Neuron (in vitro differentiated cells): ENCODE measurements around the gene PLCL1.
"Not testable (repeated sequence)": the region's sequence is repeated elsewhere in the genome, so short reads cannot be mapped to it uniquely, and the experiment has no call there.

ENCODE experiments used
- H2AFZ ChIP-seq: one replicate; pipeline ENCODE4 v1.6.1; 2013; ENCODE audit warnings: low read depth, mild to moderate bottlenecking, inconsistent platforms, low read length, moderate library complexity
- H3K27me3 ChIP-seq: one replicate; pipeline ENCODE4 v1.6.1; 2013; ENCODE audit warnings: low read length; ENCODE audit not compliant: insufficient read depth
- H3K36me3 ChIP-seq: one replicate; pipeline ENCODE4 v1.6.1; 2013; ENCODE audit warnings: low read length; ENCODE audit not compliant: insufficient read depth
- H3K4me1 ChIP-seq: one replicate; pipeline ENCODE4 v1.6.1; 2013; ENCODE audit warnings: low read length; ENCODE audit not compliant: insufficient read depth
- H3K4me3 ChIP-seq: 2 replicates; pipeline ENCODE4 v1.5.1; 2013; ENCODE audit warnings: mild to moderate bottlenecking, low read length, moderate library complexity
- H3K9me3 ChIP-seq: one replicate; pipeline ENCODE4 v1.6.1; 2013; ENCODE audit warnings: low read length

PLCL1 gene

DNA sequence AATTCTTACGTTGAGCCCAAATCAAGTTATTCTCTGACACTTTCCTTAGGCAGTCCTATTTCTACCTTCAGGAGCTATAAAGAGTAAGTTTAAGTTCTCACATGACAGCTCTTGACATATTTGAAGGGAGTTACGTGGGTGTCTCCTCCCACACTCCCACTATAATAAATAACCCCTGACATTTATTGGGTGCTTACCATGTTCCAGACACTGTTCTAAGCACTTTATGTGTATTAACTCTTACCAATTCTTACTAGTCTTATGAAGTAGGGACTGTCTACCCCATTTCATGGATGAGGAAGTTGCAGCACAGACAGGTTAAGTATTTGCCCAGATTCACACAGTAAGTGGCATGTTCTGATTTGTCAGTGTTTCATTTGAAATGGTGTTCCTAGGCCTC lies 17.9 kb downstream of the PLCL1 start:
- no peak overlapping the region for H3K4me3 ChIP-seq
- no peaks in the 10 kb centered on the region for H3K36me3 ChIP-seq
- no peaks in the 10 kb centered on the region for H3K9me3 ChIP-seq
- H3K4me1 ChIP-seq, result no peaks in the 10 kb centered on the region
- H3K27me3 ChIP-seq, result peaks cover 4% of the 10 kb centered on the region
- no peak overlapping the region for H2AFZ ChIP-seq

DNA sequence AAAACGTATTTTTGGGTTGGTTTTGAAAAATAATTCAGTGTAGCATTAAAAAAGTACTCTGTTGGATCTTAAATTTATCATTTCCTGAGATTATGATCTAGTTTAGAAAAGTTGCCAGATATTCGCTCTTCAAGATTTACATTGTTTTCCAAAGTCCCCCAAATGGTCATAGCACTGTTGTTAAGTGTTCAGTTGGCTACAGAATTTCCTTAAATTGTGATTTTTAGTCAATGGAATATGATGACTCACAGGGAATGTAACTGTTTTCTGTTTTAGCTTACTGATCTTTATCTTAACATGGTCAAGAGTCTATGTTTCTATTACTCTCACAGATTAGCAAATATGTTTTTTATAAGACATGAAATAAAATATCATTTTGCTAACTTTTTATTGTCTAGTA lies 23.2 kb downstream of the PLCL1 start:
- no peaks in the 10 kb centered on the region for H3K4me1 ChIP-seq
- no peaks in the 10 kb centered on the region for H3K27me3 ChIP-seq
- no peak overlapping the region for H2AFZ ChIP-seq
- H3K36me3 ChIP-seq, result no peaks in the 10 kb centered on the region
- no peaks in the 10 kb centered on the region for H3K9me3 ChIP-seq
- no peak overlapping the region for H3K4me3 ChIP-seq

DNA sequence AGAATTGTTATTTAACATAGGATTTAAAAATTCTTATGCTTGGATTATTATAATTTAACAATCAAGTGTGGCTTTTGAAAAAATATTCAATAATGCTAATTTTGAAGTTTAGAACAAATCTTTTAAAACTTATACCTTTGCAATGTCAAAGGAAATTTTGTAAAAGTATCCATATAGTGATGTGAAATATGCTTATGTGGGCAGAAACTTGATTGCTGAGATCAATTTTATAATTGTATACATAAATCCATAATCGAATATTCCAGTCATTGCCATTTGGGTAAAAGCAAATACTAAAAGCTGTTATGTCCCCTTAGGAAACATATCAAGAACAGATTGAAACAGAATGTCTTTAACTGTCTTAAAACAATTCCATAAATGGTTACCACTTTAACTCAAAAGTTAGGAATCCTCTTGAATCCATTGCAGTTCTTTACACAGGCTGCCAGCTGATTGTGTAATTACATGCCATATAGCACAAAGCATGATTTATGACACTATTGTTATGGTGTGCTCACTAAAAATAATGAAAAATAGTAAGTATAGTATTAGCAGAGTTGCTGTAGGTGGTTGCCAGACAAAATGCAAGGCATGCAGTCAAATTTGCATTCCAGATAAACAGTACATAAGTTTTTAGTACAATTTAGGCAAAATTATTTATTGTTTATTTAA lies 24.2 kb downstream of the PLCL1 start:
- no peaks in the 10 kb centered on the region for H3K4me1 ChIP-seq
- H3K4me3 ChIP-seq, result no peak overlapping the region
- H2AFZ ChIP-seq, result no peak overlapping the region
- H3K27me3 ChIP-seq, result no peaks in the 10 kb centered on the region
- no peaks in the 10 kb centered on the region for H3K9me3 ChIP-seq
- no peaks in the 10 kb centered on the region for H3K36me3 ChIP-seq

DNA sequence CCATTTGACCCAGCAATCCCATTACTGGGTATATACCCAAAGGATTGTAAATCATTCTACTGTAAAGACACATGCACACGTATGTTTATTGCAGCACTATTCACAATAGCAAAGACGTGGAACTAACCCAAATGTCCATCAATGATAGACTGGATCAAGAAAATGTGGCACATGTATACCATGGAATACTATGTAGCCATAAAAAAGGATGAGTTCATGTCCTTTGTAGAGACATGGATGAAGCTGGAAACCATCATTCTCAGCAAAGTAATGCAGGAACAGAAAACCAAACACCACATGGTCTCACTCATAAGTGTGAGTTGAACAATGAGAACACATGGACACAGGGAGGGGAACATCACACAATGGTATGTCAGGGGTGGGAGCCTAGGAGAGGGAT lies 30.4 kb downstream of the PLCL1 start:
- not testable (repeated sequence) for H3K4me3 ChIP-seq, H3K4me1 ChIP-seq, H3K9me3 ChIP-seq, H3K27me3 ChIP-seq, H3K36me3 ChIP-seq, H2AFZ ChIP-seq

DNA sequence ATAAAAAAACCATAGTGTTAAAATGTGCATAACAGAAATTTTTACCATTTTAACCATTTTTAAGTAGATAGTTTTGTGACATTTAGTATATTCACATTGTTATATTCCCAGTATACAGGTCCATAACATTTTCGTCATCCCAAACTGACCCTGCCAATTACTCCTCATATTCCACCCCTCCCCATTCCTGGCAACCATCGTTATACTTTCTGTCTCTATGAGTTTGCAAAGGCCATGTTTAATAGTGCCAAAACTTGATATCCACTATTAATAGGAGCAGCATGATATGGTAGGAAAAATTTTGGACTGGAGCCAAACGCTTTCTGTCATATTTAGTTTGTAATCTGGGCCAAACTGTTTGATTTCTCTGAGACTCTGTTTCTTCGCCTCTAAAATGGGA lies 30.9 kb downstream of the PLCL1 start:
- H2AFZ ChIP-seq, result no peak overlapping the region
- no peaks in the 10 kb centered on the region for H3K4me1 ChIP-seq
- no peaks in the 10 kb centered on the region for H3K9me3 ChIP-seq
- H3K27me3 ChIP-seq, result peaks cover 3% of the 10 kb centered on the region
- no peaks in the 10 kb centered on the region for H3K36me3 ChIP-seq
- H3K4me3 ChIP-seq, result no peak overlapping the region

DNA sequence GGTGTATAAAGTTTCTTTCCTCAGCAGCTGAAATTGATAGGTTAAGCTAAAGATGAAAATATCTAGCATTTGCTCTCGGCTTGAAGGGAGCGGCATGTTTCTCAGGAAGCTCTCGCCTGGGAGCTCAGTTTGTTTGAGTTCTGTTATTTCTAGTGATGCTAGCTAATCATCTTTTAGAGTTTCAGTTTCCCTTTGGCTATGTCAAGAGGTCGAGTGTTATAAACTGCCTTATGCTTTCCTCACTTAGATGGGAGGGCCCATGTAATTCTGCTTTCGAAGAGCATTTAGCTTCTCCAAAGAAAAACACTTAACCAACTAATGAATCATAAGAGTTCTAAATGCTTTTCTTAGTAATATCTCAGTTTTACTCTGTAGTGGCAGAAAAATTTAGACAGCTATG lies 33.6 kb downstream of the PLCL1 start:
- Histone ChIP-seq H3K27me3 (peaks cover 7% of the 10 kb centered on the region), H3K4me1 (no peaks in the 10 kb centered on the region), H3K36me3 (no peaks in the 10 kb centered on the region), H2AFZ (no peak overlapping the region), H3K4me3 (no peak overlapping the region), H3K9me3 (no peaks in the 10 kb centered on the region)

DNA sequence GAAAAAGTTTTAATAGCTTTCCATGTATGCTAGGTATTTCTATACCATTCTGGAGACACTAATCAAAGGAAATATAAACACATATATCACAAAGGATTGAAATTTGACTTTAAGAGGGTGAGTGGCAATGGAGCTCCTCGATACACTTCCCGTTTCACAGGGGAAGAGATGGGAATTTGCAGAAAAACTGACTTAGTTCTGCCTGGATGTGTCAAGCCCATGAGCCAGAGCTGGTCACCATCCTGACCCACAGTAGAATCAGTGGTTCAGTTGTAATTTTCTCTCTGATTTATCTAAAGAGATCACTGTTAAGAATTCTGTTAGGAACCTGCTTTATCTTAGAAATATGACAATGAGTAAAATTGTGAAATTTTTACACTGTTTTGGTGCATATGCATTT lies 34.2 kb downstream of the PLCL1 start:
- Histone ChIP-seq H3K4me1 (no peaks in the 10 kb centered on the region), H3K27me3 (peaks cover 7% of the 10 kb centered on the region), H3K9me3 (no peaks in the 10 kb centered on the region), H3K4me3 (no peak overlapping the region), H2AFZ (no peak overlapping the region), H3K36me3 (no peaks in the 10 kb centered on the region)

DNA sequence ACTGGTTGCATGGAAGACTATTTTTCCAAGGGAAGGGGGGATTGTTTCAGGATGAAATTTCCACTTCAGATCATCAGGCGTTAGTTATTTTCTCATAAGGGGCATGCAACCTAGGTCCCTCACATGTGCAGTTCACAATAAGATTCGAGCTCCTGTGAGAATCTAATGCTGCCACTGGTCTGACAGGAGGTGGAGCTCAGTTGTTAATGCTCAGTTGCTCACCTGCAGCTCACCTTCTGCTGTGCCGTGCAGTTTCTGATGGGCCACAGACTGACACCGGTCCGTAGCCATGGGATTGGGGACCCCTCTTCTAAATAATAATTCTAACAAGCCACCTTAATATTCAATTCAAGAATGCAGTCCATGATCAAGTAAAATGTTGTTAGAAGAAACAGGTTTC lies 34.9 kb downstream of the PLCL1 start:
- Histone ChIP-seq H3K4me3 (no peak overlapping the region), H3K36me3 (no peaks in the 10 kb centered on the region), H3K9me3 (no peaks in the 10 kb centered on the region), H2AFZ (no peak overlapping the region), H3K27me3 (peaks cover 7% of the 10 kb centered on the region), H3K4me1 (no peaks in the 10 kb centered on the region)

DNA sequence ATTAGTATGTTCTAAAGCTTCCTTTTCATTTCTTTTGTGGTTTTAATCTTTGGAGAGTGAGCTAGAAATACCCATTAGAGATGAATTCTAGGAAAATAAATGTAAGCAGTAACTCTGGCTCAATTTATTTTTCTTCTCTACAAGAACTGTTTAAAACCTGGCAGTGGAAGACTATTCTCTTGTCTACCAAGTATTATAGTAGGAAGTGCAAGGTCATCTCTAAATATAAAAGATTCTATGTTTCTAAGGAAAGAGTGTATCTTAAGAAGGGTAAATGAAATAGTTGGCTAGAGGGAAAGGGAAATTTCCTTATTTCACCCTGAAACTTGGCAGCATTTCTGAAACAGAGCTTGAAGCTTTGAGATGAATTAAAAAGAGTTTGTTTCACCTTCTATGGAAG lies 35.5 kb downstream of the PLCL1 start:
- no peak overlapping the region for H3K4me3 ChIP-seq
- no peaks in the 10 kb centered on the region for H3K36me3 ChIP-seq
- no peak overlapping the region for H2AFZ ChIP-seq
- peaks cover 7% of the 10 kb centered on the region for H3K27me3 ChIP-seq
- no peaks in the 10 kb centered on the region for H3K9me3 ChIP-seq
- H3K4me1 ChIP-seq, result no peaks in the 10 kb centered on the region

DNA sequence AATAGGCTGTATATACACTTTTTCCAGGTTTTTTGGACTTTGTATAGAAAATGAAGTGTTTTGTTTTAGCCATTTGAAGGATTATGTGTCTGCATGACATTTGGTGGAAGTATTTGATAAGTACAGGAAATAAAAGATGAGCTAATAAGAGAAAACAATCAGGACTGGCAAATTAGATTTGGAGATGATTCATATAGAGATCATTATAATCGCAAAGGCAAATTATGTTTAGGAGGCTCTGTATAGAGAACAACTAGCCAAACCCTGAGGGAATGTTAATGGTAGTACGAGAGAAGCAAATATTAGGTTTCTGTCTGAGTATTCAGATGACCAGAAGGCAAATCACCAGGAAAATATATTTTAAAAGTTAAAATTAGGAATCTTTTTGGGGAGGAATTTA lies 41.7 kb downstream of the PLCL1 start:
- no peaks in the 10 kb centered on the region for H3K9me3 ChIP-seq
- no peak overlapping the region for H2AFZ ChIP-seq
- no peaks in the 10 kb centered on the region for H3K36me3 ChIP-seq
- H3K4me1 ChIP-seq, result no peaks in the 10 kb centered on the region
- no peak overlapping the region for H3K4me3 ChIP-seq
- peaks cover 4% of the 10 kb centered on the region for H3K27me3 ChIP-seq

DNA sequence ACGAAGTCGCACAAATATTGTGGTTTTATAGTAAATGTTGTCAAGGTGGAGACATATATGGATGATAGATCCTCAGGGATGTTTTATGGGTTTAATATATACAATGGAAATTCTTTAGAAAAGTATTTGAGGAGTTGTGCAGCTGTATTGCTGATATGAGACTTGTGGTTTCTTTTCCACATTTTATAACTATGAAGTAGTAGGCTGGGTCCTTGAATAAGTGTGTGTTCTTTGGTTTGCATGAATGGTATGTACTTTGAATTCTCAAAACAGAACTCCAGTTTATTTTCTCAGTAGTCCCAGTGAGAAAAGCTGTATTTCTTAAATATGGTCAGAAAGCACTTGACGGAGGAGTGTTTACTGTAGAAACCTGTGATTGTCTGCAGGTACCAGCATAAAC lies 42.4 kb downstream of the PLCL1 start:
- Histone ChIP-seq H3K9me3 (no peaks in the 10 kb centered on the region), H3K27me3 (peaks cover 4% of the 10 kb centered on the region), H3K4me1 (no peaks in the 10 kb centered on the region), H3K4me3 (no peak overlapping the region), H3K36me3 (no peaks in the 10 kb centered on the region), H2AFZ (no peak overlapping the region)

DNA sequence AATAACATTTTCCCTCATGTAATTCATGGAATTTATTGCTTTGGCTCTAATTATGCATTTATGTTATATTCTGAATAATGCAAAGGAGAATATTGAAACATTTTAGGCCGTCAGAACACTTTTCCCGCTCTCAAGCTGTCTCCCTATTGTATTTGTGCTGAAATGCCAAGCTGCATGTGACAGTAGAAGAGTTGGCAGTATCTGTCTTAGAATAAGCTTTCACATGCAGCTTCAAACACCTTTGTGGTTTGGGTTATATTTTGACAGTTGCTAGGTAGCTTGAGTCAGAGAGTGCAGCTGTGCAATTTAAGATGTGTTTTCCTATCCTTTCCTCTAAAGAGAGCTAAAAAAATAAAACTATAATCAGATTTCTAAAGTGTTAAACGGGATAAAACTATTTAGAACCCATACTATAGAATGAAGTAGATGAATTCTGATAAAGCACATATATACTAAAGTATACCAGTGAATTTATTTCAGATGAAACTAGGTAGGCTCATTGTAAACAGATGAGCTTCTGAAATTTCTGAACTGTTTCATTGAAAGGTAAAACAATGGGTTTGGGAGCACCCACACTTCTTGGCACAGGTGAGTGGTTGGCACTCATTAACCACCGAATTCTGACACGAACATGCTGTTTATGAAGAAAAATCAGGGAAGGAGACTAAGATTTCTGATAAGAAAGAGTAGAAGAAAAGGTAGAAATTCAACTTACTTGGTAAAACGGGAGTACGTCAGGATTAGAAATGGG lies 43.4 kb downstream of the PLCL1 start:
- H3K9me3 ChIP-seq, result no peaks in the 10 kb centered on the region
- no peak overlapping the region for H3K4me3 ChIP-seq
- no peaks in the 10 kb centered on the region for H3K27me3 ChIP-seq
- H3K4me1 ChIP-seq, result no peaks in the 10 kb centered on the region
- no peaks in the 10 kb centered on the region for H3K36me3 ChIP-seq
- no peak overlapping the region for H2AFZ ChIP-seq

DNA sequence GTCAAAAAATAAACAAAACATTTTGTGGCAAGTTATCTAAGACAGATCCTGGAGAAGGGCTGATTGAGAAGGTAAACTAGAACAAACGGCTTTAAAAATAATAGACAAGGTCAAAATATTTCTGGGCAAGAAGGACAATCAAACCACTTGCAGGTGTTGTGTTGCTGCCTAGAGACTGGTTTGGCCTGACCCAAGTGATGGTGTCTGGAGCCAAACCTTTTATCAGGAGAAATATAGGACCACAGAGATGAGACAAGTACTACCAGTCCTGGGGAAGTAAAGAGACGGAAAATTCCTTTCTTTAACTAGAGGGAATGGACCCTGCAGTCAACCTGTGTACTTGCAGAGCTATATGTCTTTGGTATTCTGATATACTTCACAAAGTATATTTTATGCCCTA lies 44.2 kb downstream of the PLCL1 start:
- no peaks in the 10 kb centered on the region for H3K4me1 ChIP-seq
- peaks cover 2% of the 10 kb centered on the region for H3K27me3 ChIP-seq
- H2AFZ ChIP-seq, result no peak overlapping the region
- no peaks in the 10 kb centered on the region for H3K36me3 ChIP-seq
- no peaks in the 10 kb centered on the region for H3K9me3 ChIP-seq
- no peak overlapping the region for H3K4me3 ChIP-seq
